Activated T-helper 17 cell treated with anti-CD3 and anti-CD28 coated beads, Interleukin-2, amount 50 U/mL, for 72 hours (primary cell): Measurements from ENCODE around the gene LARGE1. TPM values are rescaled to one million over a fixed set of nuclear protein-coding genes. Genes with fewer than 3 reads are reported as not detected.

Source experiments
- ATAC-seq: fragments of 150-1000 bp; cut with Tn5 transposase; replicated peaks from 2 replicates; pipeline ENCODE4 v1.10.0; 2021; ENCODE audit warnings: mild to moderate bottlenecking, moderate library complexity
- H3K27ac Mint-ChIP-seq: one replicate; pipeline ENCODE4 v1.8.0; 2022; ENCODE audit warnings: mixed read lengths
- H3K27me3 Mint-ChIP-seq: one replicate; pipeline ENCODE4 v1.8.0; 2022; ENCODE audit warnings: mixed read lengths
- H3K36me3 Mint-ChIP-seq: one replicate; pipeline ENCODE4 v1.8.0; 2022; ENCODE audit warnings: low read depth, mild to moderate bottlenecking, mixed read lengths
- H3K4me1 Mint-ChIP-seq: one replicate; pipeline ENCODE4 v1.8.0; 2022; ENCODE audit warnings: mixed read lengths
- H3K4me3 Mint-ChIP-seq: one replicate; pipeline ENCODE4 v1.8.0; 2022; ENCODE audit warnings: mild to moderate bottlenecking, mixed read lengths
- H3K9me3 Mint-ChIP-seq: one replicate; pipeline ENCODE4 v1.8.0; 2022; ENCODE audit warnings: mixed read lengths
- total RNA-seq, 2 donors: library from RNA; stranded (reverse); gene quantifications; one replicate each; pipeline ENCODE4 v1.2.3, GENCODE V29; 2022

The LARGE1 gene
- total RNA-seq, 2 donors from 2014 or later: 0.45 to 0.73 TPM

- Mint-ChIP-seq H3K27me3 (no peaks in the 10 kb centered on the region), H3K27ac (no peak overlapping the region), H3K9me3 (peaks cover 18% of the 10 kb centered on the region), H3K4me1 (peaks cover 10% of the 10 kb centered on the region), H3K4me3 (no peak overlapping the region), H3K36me3 (no peaks in the 10 kb centered on the region)
- no peak for ATAC-seq
Observed at GRCh38 chr22:33848251-33848650, 72.0 kb downstream of the LARGE1 start.

GRCh38 chr22:33844273-33844672, 76.0 kb downstream of the LARGE1 start:
- no peak for ATAC-seq
- H3K27ac Mint-ChIP-seq: no peak overlapping the region
- no peak overlapping the region for H3K4me3 Mint-ChIP-seq
- H3K36me3 Mint-ChIP-seq: no peaks in the 10 kb centered on the region
- peaks cover 18% of the 10 kb centered on the region for H3K9me3 Mint-ChIP-seq
- no peaks in the 10 kb centered on the region for H3K27me3 Mint-ChIP-seq
- H3K4me1 Mint-ChIP-seq: no peaks in the 10 kb centered on the region

GRCh38 chr22:33842421-33843094, 77.7 kb downstream of the LARGE1 start:
- Mint-ChIP-seq H3K9me3 (peaks cover 14% of the 10 kb centered on the region), H3K4me1 (no peaks in the 10 kb centered on the region), H3K27ac (no peak overlapping the region), H3K4me3 (no peak overlapping the region), H3K27me3 (no peaks in the 10 kb centered on the region), H3K36me3 (no peaks in the 10 kb centered on the region)
- ATAC-seq: no peak

- Mint-ChIP-seq H3K4me1 (no peaks in the 10 kb centered on the region), H3K27me3 (no peaks in the 10 kb centered on the region), H3K4me3 (no peak overlapping the region), H3K36me3 (no peaks in the 10 kb centered on the region), H3K9me3 (peaks cover 11% of the 10 kb centered on the region), H3K27ac (no peak overlapping the region)
- ATAC-seq: no peak
Observed at GRCh38 chr22:33842006-33842354, 78.3 kb downstream of the LARGE1 start.

GRCh38 chr22:33841281-33842005, 78.8 kb downstream of the LARGE1 start:
- no peaks in the 10 kb centered on the region for H3K4me1 Mint-ChIP-seq
- no peak overlapping the region for H3K4me3 Mint-ChIP-seq
- H3K9me3 Mint-ChIP-seq: peaks cover 8% of the 10 kb centered on the region
- no peaks in the 10 kb centered on the region for H3K36me3 Mint-ChIP-seq
- H3K27me3 Mint-ChIP-seq: no peaks in the 10 kb centered on the region
- no peak for ATAC-seq
- H3K27ac Mint-ChIP-seq: no peak overlapping the region

- no peak for ATAC-seq
- Mint-ChIP-seq H3K27ac (no peak overlapping the region), H3K36me3 (no peaks in the 10 kb centered on the region), H3K27me3 (no peaks in the 10 kb centered on the region), H3K4me3 (no peak overlapping the region), H3K4me1 (no peaks in the 10 kb centered on the region), H3K9me3 (no peaks in the 10 kb centered on the region)
Observed at GRCh38 chr22:33838644-33839043, 81.6 kb downstream of the LARGE1 start.

GRCh38 chr22:33837826-33838225, 82.5 kb downstream of the LARGE1 start:
- no peak for ATAC-seq
- Mint-ChIP-seq H3K36me3 (no peaks in the 10 kb centered on the region), H3K4me1 (no peaks in the 10 kb centered on the region), H3K9me3 (no peaks in the 10 kb centered on the region), H3K27ac (no peak overlapping the region), H3K27me3 (no peaks in the 10 kb centered on the region), H3K4me3 (no peak overlapping the region)

- no peaks in the 10 kb centered on the region for H3K4me1 Mint-ChIP-seq
- H3K4me3 Mint-ChIP-seq: no peak overlapping the region
- no peaks in the 10 kb centered on the region for H3K9me3 Mint-ChIP-seq
- no peak overlapping the region for H3K27ac Mint-ChIP-seq
- ATAC-seq: no peak
- H3K27me3 Mint-ChIP-seq: no peaks in the 10 kb centered on the region
- H3K36me3 Mint-ChIP-seq: no peaks in the 10 kb centered on the region
Observed at GRCh38 chr22:33835265-33835664, 85.0 kb downstream of the LARGE1 start.

GRCh38 chr22:33832558-33833151, 87.6 kb downstream of the LARGE1 start:
- Mint-ChIP-seq H3K9me3 (no peaks in the 10 kb centered on the region), H3K36me3 (no peaks in the 10 kb centered on the region), H3K4me1 (no peaks in the 10 kb centered on the region), H3K27ac (no peak overlapping the region), H3K27me3 (no peaks in the 10 kb centered on the region), H3K4me3 (no peak overlapping the region)
- ATAC-seq: no peak

GRCh38 chr22:33831651-33832050, 88.6 kb downstream of the LARGE1 start:
- Mint-ChIP-seq H3K36me3 (no peaks in the 10 kb centered on the region), H3K4me1 (no peaks in the 10 kb centered on the region), H3K4me3 (no peak overlapping the region), H3K27me3 (no peaks in the 10 kb centered on the region), H3K9me3 (no peaks in the 10 kb centered on the region), H3K27ac (no peak overlapping the region)
- no peak for ATAC-seq

GRCh38 chr22:33831207-33831606, 89.1 kb downstream of the LARGE1 start:
- no peak for ATAC-seq
- H3K27ac Mint-ChIP-seq: no peak overlapping the region
- no peaks in the 10 kb centered on the region for H3K27me3 Mint-ChIP-seq
- no peaks in the 10 kb centered on the region for H3K36me3 Mint-ChIP-seq
- H3K4me3 Mint-ChIP-seq: no peak overlapping the region
- H3K4me1 Mint-ChIP-seq: no peaks in the 10 kb centered on the region
- no peaks in the 10 kb centered on the region for H3K9me3 Mint-ChIP-seq

- no peaks in the 10 kb centered on the region for H3K9me3 Mint-ChIP-seq
- ATAC-seq: no peak
- H3K36me3 Mint-ChIP-seq: no peaks in the 10 kb centered on the region
- no peaks in the 10 kb centered on the region for H3K27me3 Mint-ChIP-seq
- no peak overlapping the region for H3K4me3 Mint-ChIP-seq
- no peaks in the 10 kb centered on the region for H3K4me1 Mint-ChIP-seq
- no peak overlapping the region for H3K27ac Mint-ChIP-seq
Observed at GRCh38 chr22:33829546-33830280, 90.6 kb downstream of the LARGE1 start.

GRCh38 chr22:33828302-33828701, 92.0 kb downstream of the LARGE1 start:
- no peak for ATAC-seq
- no peaks in the 10 kb centered on the region for H3K4me1 Mint-ChIP-seq

GRCh38 chr22:33825761-33826160, 94.5 kb downstream of the LARGE1 start:
- Mint-ChIP-seq H3K27ac (no peak overlapping the region), H3K9me3 (peaks cover 7% of the 10 kb centered on the region), H3K4me1 (no peaks in the 10 kb centered on the region), H3K36me3 (no peaks in the 10 kb centered on the region), H3K27me3 (no peaks in the 10 kb centered on the region), H3K4me3 (no peak overlapping the region)
- ATAC-seq: no peak

More at GRCh38 chr22:33828302-33828701, 92.0 kb downstream of the LARGE1 start:
- Mint-ChIP-seq H3K27me3 (no peaks in the 10 kb centered on the region), H3K9me3 (peaks cover 7% of the 10 kb centered on the region), H3K27ac (no peak overlapping the region), H3K36me3 (no peaks in the 10 kb centered on the region), H3K4me3 (no peak overlapping the region)
